ENCODE results near the gene CTIF.

CTIF gene

DNA sequence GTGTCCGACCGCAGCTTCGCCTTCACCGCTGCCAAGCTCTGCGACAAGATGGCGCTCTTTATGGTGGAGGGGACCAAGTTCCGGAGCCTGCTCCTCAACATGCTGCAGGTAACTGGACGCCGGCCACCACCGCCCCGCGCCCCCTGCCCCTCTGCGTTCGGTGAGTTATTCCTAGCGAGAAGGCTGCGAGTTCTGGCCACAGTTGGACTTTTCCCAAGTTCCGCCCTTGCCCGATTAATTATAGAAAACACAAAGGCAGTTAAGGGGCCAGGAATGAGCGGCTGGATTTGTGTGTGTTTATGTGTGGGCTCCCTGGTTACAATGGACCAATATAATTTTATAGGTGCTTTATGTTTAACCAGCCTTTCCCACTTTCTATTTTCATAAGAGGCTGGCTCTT, 222.8 kb downstream of the CTIF start:
- no peak for DNase-seq

GRCh38 chr18:48762022-48762421, 223.2 kb downstream of the CTIF start:
- DNase-seq: no peak

DNA sequence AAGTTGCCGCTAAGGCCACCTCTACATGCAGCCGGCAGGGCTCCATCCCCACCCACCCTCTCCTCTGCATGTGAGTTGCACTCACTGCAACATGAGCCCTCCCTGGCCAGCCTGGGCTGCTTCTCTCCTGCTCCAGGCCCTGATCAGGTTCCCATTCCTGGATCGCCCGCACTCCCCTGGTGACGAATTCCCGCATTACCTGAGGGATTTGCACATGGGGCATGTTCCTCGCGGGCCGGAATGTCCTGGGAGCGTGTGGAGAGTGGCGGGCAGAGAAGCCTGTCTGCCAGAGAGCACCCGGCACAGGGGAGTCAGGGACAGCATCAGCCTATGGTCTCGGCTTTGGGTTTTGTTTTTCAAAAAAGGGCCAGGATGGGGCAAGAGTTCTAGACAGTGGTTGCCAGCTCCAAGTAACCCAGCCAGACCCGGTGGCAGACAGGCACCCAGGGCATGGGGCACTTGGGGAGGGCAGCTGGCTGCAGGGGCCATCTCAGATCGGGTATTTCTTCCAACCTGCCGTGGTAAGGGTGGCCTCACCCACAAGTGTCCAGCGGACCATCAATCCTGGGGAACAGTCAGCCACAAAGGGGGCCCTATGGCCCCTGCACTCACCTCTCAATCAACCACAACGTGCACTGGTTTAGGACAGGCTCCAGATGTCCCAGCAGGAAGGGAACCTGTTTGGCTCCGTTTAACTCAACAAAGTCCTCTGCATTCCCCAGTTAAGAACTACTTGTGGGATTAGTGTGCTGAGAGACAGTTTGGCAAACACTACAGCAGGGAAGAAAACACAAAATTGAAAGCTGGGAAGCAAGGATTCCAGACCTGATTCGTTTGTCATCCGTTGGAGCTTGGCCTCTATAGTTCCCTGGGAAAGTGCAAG, 224.2 kb downstream of the CTIF start:
- DNase-seq: no peak

GRCh38 chr18:48763719-48764100, 224.9 kb downstream of the CTIF start:
- no peak for DNase-seq

DNA sequence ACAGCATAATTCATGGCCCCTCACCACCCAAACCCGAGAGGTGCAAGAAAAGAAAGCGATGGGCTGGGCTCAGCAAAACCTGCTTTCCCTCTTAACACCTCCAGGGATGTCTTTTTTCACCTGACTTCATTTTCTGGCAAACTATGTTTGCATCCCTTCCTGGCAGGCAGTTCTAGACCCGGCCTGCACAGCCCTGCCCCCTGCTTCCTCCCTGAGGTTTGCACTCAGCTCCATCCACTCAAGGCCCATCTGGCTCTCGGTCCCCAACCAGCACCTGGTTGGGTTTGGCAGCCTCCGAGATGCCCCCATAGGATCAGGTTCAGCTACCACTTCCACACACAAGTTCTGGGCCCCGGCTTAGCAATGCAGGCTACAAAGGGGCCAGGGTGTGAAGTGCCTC, 226.2 kb downstream of the CTIF start:
- DNase-seq: no peak

DNA sequence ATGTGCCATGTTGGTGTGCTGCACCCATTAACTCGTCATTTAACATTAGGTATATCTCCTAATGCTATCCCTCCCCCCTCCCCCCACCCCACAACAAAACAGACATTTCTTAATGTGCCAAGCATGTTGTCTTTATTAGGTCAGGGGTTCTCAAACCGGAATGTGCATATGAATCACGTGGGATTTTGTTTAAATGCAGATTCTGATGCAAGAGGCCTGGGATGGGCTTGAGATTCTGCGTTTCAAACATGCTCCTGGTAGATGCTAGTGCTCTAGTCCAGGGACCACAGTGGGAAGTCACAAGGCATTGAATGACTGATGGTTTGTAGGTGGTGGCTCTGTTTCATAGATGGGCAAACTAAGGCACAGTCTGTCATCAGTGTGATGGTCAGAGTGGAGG, 227.2 kb downstream of the CTIF start:
- DNase-seq: no peak

DNA sequence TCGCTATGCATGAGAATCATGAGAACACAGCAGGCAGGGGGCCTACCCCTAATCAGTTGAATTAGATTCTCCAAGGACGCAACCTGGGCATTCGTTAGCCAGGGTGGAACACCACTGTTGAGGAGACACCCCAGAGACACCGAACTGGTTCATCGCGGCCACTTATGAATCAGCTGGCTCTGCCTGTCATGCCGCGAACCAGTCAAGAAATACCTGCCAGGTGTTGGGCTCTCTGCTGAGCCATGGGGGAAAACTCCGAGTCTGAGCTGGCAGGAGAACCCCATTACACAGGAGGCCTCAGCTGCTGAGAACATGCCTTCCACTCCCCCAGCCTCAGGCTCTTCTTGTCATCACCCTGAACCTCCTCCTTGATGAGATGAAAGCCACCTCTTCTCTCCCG, 227.7 kb downstream of the CTIF start:
- DNase-seq: no peak

DNA sequence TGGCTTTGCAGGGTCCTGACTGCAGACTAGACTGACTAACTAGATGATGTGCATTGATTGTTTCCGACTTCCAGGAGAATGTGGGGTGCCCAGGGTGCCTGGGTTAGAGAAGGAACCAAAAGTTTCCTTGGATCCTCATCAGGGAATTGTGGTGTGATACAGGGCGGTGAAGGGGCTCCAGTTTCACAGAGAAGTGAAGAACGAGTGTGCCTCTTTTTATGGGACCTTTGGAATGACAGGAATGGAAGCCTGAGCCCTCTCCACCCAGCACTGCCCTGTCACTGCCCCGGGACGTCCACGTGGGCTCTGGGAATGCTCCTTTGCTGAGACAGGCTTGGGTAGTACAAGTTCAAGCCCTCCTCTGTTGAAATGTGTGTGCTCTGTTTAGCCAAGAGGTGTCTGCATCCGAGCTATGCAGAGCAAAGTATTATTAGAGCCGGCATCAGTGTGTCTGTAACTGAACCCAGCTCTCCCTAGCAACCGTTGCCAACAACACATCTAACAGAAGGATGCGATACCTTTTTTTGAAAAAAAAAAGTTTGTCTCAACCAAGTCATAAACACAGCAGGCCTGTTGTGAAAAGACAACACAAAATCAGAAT, 228.4 kb downstream of the CTIF start:
- no peak for DNase-seq

DNA sequence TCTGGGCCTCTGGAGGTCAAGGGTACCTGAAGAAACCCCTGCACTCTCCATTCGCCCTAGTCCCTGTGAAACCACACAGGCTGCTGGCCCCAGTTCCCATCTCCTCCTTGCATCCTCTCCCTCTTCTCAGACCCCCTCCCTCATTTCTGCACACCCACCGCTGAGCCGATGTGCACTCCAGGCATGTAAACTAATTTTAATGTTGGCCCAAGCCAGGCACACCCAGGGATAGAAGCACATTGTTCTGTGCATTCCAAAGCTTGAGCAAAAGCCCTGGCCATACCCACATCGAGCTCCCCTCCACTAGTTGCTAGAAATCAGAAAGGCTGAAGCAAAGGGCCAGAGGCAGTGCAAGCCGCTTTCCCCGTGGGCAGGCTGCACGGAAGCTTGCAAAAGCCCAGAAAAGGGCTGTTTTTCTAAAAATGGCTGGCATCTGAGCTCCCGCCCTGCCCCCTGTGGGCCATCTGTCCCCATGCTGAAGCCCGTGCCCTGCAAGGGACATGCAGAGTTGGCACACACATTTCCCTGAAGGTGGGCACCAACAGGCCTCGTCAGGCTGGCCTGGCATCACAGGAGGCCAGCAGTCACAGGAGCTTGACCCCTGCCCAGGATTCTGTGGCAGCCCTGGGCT, 230.3 kb downstream of the CTIF start:
- no peak for DNase-seq

DNA sequence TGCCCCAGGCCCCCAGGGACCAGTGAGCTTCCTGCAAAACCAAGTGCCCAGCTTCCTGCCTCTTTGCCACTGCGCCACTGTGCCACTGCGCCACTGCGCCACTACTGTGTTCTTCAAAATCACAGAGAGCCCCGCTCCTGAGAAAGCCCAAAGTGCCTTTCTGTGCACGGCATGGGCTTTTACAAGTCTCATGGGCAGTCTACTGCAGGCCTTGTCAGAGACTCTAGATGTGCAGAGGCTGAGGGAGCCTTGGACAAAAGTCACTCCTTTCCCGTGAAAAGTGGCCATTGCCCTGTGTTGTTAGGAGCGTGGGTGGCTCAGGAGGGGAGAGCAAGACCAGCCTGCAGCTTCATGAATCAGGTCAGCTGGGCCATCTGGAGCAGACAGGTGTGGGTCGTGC, 231.4 kb downstream of the CTIF start:
- DNase-seq: no peak

DNA sequence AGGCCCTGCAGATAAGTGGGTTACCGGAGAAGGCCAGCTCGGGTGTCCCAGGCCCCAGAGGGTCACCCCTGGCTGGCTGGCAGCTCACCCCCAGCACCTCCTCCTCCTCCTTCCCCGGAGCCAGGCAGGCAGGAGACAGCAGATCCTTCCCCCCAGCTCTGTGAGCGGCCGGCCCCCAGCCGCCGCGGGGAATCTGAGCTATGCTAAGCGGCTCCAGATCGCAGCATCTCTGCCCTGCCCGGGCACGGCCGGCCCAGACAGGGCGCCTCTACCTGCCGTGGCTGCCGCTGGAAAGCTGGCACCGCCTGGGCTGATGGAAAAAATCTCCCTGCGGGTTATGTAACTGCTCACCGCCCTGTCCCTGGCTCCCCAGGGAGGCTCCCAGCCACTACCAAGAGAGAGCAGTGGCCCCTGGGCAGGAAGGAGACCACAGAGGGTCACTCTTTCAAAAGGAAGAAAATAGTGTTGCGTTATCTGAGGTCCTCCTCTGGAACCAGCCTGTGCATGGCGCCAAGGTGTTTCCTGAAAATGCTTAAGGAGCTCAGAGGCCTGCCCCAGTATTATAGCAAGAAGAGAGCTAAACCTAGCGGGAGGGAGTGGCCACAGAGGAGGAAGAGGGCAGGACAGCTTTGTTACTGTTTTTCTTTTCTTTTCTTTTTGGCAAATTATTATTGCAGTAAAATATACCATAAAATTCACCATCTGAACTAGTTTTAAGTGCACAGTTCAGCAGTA, 233.0 kb downstream of the CTIF start:
- no peak for DNase-seq

DNA sequence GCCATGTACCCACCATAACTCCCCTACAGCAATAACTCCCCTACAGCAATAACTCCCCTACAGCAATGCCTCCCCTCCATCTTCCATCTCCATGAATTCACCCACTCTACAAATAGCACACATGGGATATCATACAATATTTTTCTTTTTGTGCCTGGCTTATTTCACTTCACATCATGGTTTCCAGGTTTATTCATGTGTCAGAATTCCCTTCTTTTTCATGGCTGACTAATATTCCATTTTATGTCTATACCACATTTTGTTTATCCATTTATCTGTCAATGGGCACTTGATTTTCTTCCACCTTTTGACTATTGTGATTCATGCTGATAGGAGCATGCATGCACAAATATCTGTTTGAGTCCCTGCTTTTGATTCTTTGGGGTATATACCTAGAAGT, 233.6 kb downstream of the CTIF start:
- no peak for DNase-seq

DNA sequence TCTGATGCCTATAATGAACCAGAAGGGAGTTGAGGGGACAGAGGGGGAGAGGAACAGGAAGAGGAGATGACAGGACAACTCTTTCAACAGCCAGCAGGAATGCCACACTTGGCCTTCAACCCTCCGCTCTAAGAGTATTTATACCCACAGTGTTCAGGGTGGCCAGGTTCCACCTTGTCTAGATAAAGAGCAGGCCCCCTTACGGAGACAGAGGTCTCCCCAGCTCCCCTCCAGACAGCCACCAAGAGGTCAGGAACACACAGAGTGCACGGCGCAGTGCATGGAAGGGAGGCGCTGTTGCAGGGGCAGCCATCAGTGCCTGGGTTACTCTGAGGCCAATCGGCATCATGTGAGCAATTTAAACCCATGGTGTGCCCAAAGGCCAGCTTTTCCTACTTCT, 235.0 kb downstream of the CTIF start:
- DNase-seq: no peak

GRCh38 chr18:48774941-48775340, 236.1 kb downstream of the CTIF start:
- no peak for DNase-seq

DNA sequence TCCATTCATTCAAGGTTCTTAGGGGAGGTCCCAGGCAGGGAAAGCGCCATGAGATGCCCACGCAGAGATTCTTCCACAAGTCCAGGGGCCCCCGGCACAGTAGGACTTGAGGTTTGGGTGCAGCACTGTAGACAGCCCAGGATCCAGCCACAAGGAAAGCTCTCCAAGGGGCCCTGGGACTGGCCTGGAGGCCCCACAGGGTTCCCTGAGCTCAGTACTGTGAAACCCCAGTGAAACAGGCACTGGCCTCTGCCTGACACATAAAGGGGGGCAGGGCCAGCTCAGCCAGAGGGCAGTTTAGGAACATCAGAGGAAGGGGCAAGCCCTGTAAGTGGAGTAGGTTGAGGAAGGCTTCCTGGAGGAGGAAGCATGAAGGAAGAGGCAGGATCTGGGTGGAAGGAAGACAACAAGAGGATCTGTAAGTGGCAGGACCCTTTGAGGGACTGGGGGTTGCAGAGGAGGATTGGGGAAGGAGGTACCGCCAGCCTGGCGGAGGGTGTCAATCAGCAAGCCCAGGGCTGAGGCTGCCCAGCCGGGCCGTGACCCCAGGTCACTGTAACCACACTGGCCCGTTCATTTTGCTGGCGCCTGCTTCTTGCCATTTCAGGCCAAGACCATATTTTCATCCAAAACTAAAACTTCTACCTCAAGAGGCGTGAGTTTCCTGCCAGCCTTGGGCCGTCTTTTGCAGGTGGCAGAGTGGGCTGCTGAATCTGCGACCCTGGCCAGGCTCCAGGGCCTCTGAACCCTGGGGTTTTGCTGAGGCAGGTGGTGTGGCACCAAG, 236.7 kb downstream of the CTIF start:
- DNase-seq: no peak

GRCh38 chr18:48776156-48776555, 237.3 kb downstream of the CTIF start:
- DNase-seq: no peak

GRCh38 chr18:48776641-48777025, 237.8 kb downstream of the CTIF start:
- no peak for DNase-seq

GRCh38 chr18:48777026-48777743, 238.4 kb downstream of the CTIF start:
- DNase-seq: peak; percentile 23

DNA sequence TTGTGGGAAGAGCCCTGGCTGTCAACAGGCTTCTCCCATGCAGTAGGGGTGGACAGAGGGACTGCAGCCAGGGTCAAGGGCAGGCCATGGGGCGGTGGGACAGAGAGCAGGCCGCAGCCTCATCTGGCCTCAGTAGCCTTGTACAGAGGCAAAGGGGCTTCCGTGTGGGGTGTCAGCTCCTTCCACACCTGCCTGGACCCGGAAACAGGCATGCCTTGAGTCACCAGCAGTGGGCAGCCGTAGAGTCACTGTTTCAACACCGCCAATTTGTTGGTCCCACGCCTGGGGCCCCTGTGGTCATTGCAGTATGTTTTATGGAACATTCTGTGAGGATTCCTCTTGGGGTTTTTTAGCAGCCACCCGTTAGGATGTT, 238.9 kb downstream of the CTIF start:
- no peak for DNase-seq

- no peak for DNase-seq
These were observed 239.6 kb downstream of the CTIF start for GRCh38 chr18:48778344-48779011.

DNA sequence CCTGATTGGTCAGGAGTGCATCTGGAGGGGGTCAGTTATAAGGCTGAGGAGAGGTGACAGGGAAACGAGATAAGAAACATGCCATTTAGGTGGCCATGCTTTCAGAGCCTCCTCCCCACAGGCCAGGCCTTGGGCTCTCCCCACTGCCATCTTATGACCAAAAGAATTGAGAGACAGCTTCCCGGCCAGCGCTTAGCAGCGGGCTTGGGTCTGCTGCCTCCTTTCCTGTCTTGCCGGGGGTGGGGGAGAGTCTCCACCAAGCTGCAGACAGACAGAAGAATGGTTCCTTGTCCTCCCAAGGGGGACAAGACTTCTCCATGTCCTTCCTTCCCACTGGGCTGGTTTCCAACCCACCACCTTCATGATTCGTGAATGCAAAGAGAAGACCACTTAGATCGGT, 240.6 kb downstream of the CTIF start:
- no peak for DNase-seq
